ENCODE results near the gene OMG. TPM values are rescaled to one million over a fixed set of nuclear protein-coding genes. Genes with fewer than 3 reads are reported as not detected.

Gene OMG
- total and polyA plus RNA-seq, 2 donors (not counting 1 experiment from before 2014, with no cell fraction given), result 17.3 to 26.8 TPM

DNA sequence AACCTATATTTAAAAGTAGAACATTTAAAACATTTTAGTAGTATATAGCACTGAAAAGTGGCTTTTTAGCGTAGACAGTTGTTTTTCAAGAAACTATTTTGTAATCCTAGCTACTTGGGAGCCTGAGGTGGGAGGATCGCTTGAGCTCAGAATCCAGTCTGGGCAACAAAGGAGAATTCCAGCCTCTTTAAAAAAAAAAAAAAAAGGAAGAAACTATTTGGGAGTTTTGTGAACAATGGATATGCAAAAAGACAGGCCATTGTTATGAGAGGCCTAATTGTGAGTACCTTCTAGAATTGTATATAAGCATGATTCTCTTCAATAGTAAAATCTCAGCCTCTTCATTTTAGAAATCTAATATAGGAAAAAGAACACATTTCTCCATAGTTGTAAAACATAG lies 17.6 kb downstream of the OMG start:
- no peaks in the 10 kb centered on the region for H3K9me3 ChIP-seq (ENCODE audit: control insufficient read depth, insufficient read depth, low read depth, low read length)
- no peaks in the 10 kb centered on the region for H3K36me3 ChIP-seq (ENCODE audit: control insufficient read depth, insufficient read depth, low read length)
- no peaks in the 10 kb centered on the region for H3K79me2 ChIP-seq (ENCODE audit: control insufficient read depth, insufficient read depth, low read length)
- no peak for TF ChIP-seq CTCF (conservative IDR thresholded peaks at IDR 0.05 in 1 of 2, IDR thresholded peaks at IDR 0.05 in 1 of 2; ENCODE audit: low read depth in 1 of 2, low read length in 2 of 2)
- no peak for TF ChIP-seq EZH2 (IDR thresholded peaks at IDR 0.05; ENCODE audit: low read length, missing control alignments)
- no peaks in the 10 kb centered on the region for H3K4me1 ChIP-seq (ENCODE audit: control insufficient read depth, extremely low read depth, insufficient read depth, low read length)
- H3K4me3 ChIP-seq (replicated peaks in 1 of 4; ENCODE audit: control extremely low read depth in 1 of 4, insufficient read depth in 1 of 4, low read depth in 3 of 4, low read length in 4 of 4), result no peak overlapping the region
- H2AFZ ChIP-seq (ENCODE audit: low read length), result no peak overlapping the region
- H3K9ac ChIP-seq (ENCODE audit: insufficient read depth, low read length), result no peak overlapping the region
- no peaks in the 10 kb centered on the region for H4K20me1 ChIP-seq (ENCODE audit: control insufficient read depth, extremely low read depth, insufficient read depth, low read length)
- no peaks in the 10 kb centered on the region for H3K27me3 ChIP-seq (ENCODE audit: control insufficient read depth, insufficient read depth, low read length)
- no peak for DNase-seq (ENCODE audit: low read depth in 2 of 2)
- H3K27ac ChIP-seq (ENCODE audit: insufficient read depth, low read length), result no peak overlapping the region
- H3K4me2 ChIP-seq (ENCODE audit: extremely low read depth, insufficient read depth, low read length), result no peak overlapping the region

- TF ChIP-seq EZH2 (IDR thresholded peaks at IDR 0.05; ENCODE audit: low read length, missing control alignments) (no peak), CTCF (conservative IDR thresholded peaks at IDR 0.05 in 1 of 2, IDR thresholded peaks at IDR 0.05 in 1 of 2; ENCODE audit: low read depth in 1 of 2, low read length in 2 of 2) (no peak)
- no peak overlapping the region for H3K27ac ChIP-seq (ENCODE audit: insufficient read depth, low read length)
- no peak overlapping the region for H3K4me3 ChIP-seq (replicated peaks in 1 of 4; ENCODE audit: control extremely low read depth in 1 of 4, insufficient read depth in 1 of 4, low read depth in 3 of 4, low read length in 4 of 4)
- no peaks in the 10 kb centered on the region for H4K20me1 ChIP-seq (ENCODE audit: control insufficient read depth, extremely low read depth, insufficient read depth, low read length)
- H3K9me3 ChIP-seq (ENCODE audit: control insufficient read depth, insufficient read depth, low read depth, low read length), result no peaks in the 10 kb centered on the region
- peaks cover 5% of the 10 kb centered on the region for H3K4me1 ChIP-seq (ENCODE audit: control insufficient read depth, extremely low read depth, insufficient read depth, low read length)
- H3K9ac ChIP-seq (ENCODE audit: insufficient read depth, low read length), result no peak overlapping the region
- H3K27me3 ChIP-seq (ENCODE audit: control insufficient read depth, insufficient read depth, low read length), result no peaks in the 10 kb centered on the region
- no peak overlapping the region for H2AFZ ChIP-seq (ENCODE audit: low read length)
- H3K36me3 ChIP-seq (ENCODE audit: control insufficient read depth, insufficient read depth, low read length), result peaks cover 2% of the 10 kb centered on the region
- H3K4me2 ChIP-seq (ENCODE audit: extremely low read depth, insufficient read depth, low read length), result no peak overlapping the region
- no peak for DNase-seq (ENCODE audit: low read depth in 2 of 2)
- H3K79me2 ChIP-seq (ENCODE audit: control insufficient read depth, insufficient read depth, low read length), result no peaks in the 10 kb centered on the region
These were observed 21.9 kb downstream of the OMG start for GRCh38 chr17:31275116-31275515.

DNA sequence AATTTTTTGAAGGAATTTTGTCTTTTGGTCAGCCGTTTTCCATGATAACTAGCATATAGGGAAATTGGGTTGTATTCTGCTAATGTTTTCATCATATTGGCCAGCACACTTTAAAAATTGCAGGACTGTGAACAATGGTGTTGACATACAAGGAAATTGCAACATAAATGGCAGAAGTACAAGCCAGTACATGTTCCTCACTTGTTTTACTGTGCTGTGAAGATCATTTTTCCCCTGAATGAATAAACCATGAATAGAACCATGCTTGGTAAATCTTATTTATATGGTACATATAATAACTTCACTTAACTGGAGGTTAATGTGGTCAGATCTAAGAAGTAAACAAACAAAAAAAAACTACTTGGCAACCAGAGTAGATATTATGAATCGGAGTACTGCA lies 22.8 kb downstream of the OMG start:
- no peaks in the 10 kb centered on the region for H3K9me3 ChIP-seq (ENCODE audit: control insufficient read depth, insufficient read depth, low read depth, low read length)

More for the DNA sequence above, 22.8 kb downstream of the OMG start:
- no peak overlapping the region for H2AFZ ChIP-seq (ENCODE audit: low read length)
- no peak overlapping the region for H3K4me2 ChIP-seq (ENCODE audit: extremely low read depth, insufficient read depth, low read length)
- H3K4me3 ChIP-seq (replicated peaks in 1 of 4; ENCODE audit: control extremely low read depth in 1 of 4, insufficient read depth in 1 of 4, low read depth in 3 of 4, low read length in 4 of 4), result no peak overlapping the region
- no peak for TF ChIP-seq EZH2 (IDR thresholded peaks at IDR 0.05; ENCODE audit: low read length, missing control alignments)
- no peak for TF ChIP-seq CTCF (conservative IDR thresholded peaks at IDR 0.05 in 1 of 2, IDR thresholded peaks at IDR 0.05 in 1 of 2; ENCODE audit: low read depth in 1 of 2, low read length in 2 of 2)
- peak; percentile 36 to 90 for DNase-seq (ENCODE audit: low read depth in 2 of 2)
- no peaks in the 10 kb centered on the region for H4K20me1 ChIP-seq (ENCODE audit: control insufficient read depth, extremely low read depth, insufficient read depth, low read length)
- no peak overlapping the region for H3K9ac ChIP-seq (ENCODE audit: insufficient read depth, low read length)
- no peaks in the 10 kb centered on the region for H3K79me2 ChIP-seq (ENCODE audit: control insufficient read depth, insufficient read depth, low read length)
- peaks cover 2% of the 10 kb centered on the region for H3K36me3 ChIP-seq (ENCODE audit: control insufficient read depth, insufficient read depth, low read length)
- H3K4me1 ChIP-seq (ENCODE audit: control insufficient read depth, extremely low read depth, insufficient read depth, low read length), result peaks cover 7% of the 10 kb centered on the region
- no peaks in the 10 kb centered on the region for H3K27me3 ChIP-seq (ENCODE audit: control insufficient read depth, insufficient read depth, low read length)
- H3K27ac ChIP-seq (ENCODE audit: insufficient read depth, low read length), result no peak overlapping the region
